SU-DHL-6 (cell line): ENCODE measurements around the gene MAL.

ENCODE experiments used
- CTCF ChIP-seq: fragments of 200-600 bp; sonication (generic); IDR thresholded peaks from one replicate; pipeline ENCODE4 v1.5.1; 2017; ENCODE audit warnings: antibody characterized with exemption, mild to moderate bottlenecking, low read length, moderate library complexity; ENCODE audit not compliant: insufficient read depth, poor library complexity, severe bottlenecking
- EZH2phosphoT487 ChIP-seq: fragments of 200-600 bp; sonication (generic), shearing (Covaris generic); conservative IDR thresholded peaks from 2 replicates; pipeline ENCODE4 v1.6.1; 2018; ENCODE audit warnings: mild to moderate bottlenecking, antibody characterized with exemption, low read length, moderate library complexity, mixed read lengths

- no peak for TF ChIP-seq CTCF
- TF ChIP-seq EZH2phosphoT487, result no peak
Observed at GRCh38 chr2:95077861-95078603, 52.5 kb downstream of the MAL start.
